Fibroblast of pulmonary artery (primary cell): ENCODE data around the gene NPFF.
"Not testable (repeated sequence)": the region's sequence is repeated elsewhere in the genome, so short reads cannot be mapped to it uniquely, and the experiment has no call there.

Experiments
- DNase-seq: peaks from one replicate; pipeline ENCODE4 v3.0.0-alpha.2; 2010; ENCODE audit warnings: low read depth
- H3K4me3 ChIP-seq: replicated peaks from 2 replicates; pipeline ENCODE4 v1.5.1; 2011; ENCODE audit warnings: low read depth, mild to moderate bottlenecking, control low read depth, low read length, moderate library complexity
- CTCF ChIP-seq: IDR thresholded peaks from 2 replicates; pipeline ENCODE4 v1.5.1; 2011; ENCODE audit warnings: mild to moderate bottlenecking, control low read depth, low read length, inconsistent platforms; ENCODE audit errors: missing control alignments

NPFF gene, protein sequence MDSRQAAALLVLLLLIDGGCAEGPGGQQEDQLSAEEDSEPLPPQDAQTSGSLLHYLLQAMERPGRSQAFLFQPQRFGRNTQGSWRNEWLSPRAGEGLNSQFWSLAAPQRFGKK

GRCh38 chr12:53506881-53507602 is at the start of gene NPFF:
Gene NPFF (minus strand): TSS chr12:53507484. CDS start chr12:53507474, 10 bp downstream.
- no peak for DNase-seq
- no peak within 1 kb of the TSS for H3K4me3 ChIP-seq
- no peak for TF ChIP-seq CTCF

GRCh38 chr12:53552361-53553327 is 45.4 kb upstream of the NPFF start:
- no peak for DNase-seq
- TF ChIP-seq CTCF, result no peak
- no peak overlapping the region for H3K4me3 ChIP-seq

DNA sequence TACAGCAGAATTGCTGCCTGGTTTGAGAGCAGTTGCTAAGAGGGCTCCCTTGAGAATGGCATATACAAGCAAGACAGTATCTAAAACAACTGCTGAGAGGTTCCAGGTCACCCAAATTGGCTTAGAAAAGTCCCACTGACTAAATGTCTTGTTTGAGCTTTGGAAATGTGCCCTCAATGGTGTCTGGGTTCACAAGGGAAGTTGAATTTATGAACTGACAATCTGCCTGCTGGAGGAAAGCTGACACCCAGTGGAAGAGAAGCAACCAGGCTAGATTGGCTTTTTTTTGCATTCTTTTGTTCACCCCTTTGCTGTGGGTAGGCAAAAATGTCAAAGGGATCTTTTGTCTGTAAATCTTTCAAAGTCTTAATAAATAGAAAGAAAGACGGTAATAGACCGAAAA is 44.6 kb upstream of the NPFF start:
- DNase-seq, result no peak
- no peak overlapping the region for H3K4me3 ChIP-seq
- no peak for TF ChIP-seq CTCF

- TF ChIP-seq CTCF, result no peak
- DNase-seq, result peak; percentile 49
- H3K4me3 ChIP-seq, result no peak overlapping the region
Observed at GRCh38 chr12:53550595-53550994, 43.3 kb upstream of the NPFF start.

DNA sequence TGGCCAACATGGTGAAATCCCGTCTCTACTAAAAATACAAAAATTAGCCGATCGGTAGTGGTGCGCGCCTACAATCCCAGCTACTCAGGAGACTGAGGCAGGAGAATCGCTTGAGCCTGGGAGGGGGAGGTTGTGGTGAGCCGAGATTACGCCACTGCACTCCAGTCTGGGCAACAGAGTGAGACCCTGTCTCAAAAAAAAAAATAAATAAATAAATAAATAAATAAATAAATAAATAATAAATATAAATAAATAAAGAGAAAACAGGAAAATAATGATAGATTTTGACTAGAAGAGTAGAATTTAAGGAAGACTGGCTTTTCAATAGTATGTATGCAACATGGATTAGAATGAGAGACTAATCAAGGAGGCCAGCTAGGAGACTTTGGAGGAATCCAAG is 42.8 kb upstream of the NPFF start:
- DNase-seq, H3K4me3 ChIP-seq: not testable (repeated sequence)

GRCh38 chr12:53548354-53548753 is 41.1 kb upstream of the NPFF start:
- DNase-seq, result not testable (repeated sequence)

GRCh38 chr12:53543539-53543938 is 36.3 kb upstream of the NPFF start:
- DNase-seq, result peak; percentile 85
- TF ChIP-seq CTCF, result peak; percentile 99
- H3K4me3 ChIP-seq, result no peak overlapping the region

More at GRCh38 chr12:53548354-53548753, 41.1 kb upstream of the NPFF start:
- H3K4me3 ChIP-seq, result not testable (repeated sequence)
